HK-2 (cell line): ENCODE measurements around the gene CABLES2.

Experiments
- DNase-seq: peaks from one replicate; pipeline ENCODE4 v3.0.0-alpha.2; 2018; ENCODE audit not compliant: unreplicated experiment

Gene CABLES2

GRCh38 chr20:62407221-62407992, at the start of gene CABLES2:
Gene CABLES2, minus strand, starts transcription at chr20:62407285. Its CDS starts 9 bp downstream, at chr20:62407276.
- peak; percentile 97 for DNase-seq

GRCh38 chr20:62455929-62456328, 48.8 kb upstream of the CABLES2 start:
- DNase-seq = no peak

- DNase-seq = no peak
Measured at GRCh38 chr20:62454904-62455636, 48.0 kb upstream of the CABLES2 start.

GRCh38 chr20:62453186-62453808, 46.2 kb upstream of the CABLES2 start:
- DNase-seq = no peak

GRCh38 chr20:62452475-62453095, 45.5 kb upstream of the CABLES2 start:
- no peak for DNase-seq

GRCh38 chr20:62451970-62452369, 44.9 kb upstream of the CABLES2 start:
- DNase-seq = no peak

- DNase-seq = no peak
Measured at GRCh38 chr20:62451156-62451767, 44.2 kb upstream of the CABLES2 start.

GRCh38 chr20:62449951-62450691, 43.0 kb upstream of the CABLES2 start:
- no peak for DNase-seq

GRCh38 chr20:62448788-62449187, 41.7 kb upstream of the CABLES2 start:
- no peak for DNase-seq

- no peak for DNase-seq
Measured at GRCh38 chr20:62448038-62448437, 41.0 kb upstream of the CABLES2 start.

GRCh38 chr20:62446888-62447869, 40.1 kb upstream of the CABLES2 start:
- DNase-seq = no peak

- DNase-seq = no peak
Measured at GRCh38 chr20:62446481-62446880, 39.4 kb upstream of the CABLES2 start.

GRCh38 chr20:62445553-62446340, 38.7 kb upstream of the CABLES2 start:
- no peak for DNase-seq

- no peak for DNase-seq
Measured at GRCh38 chr20:62444286-62444685, 37.2 kb upstream of the CABLES2 start.

GRCh38 chr20:62441987-62442539, 35.0 kb upstream of the CABLES2 start:
- DNase-seq = no peak

GRCh38 chr20:62439218-62439617, 32.1 kb upstream of the CABLES2 start:
- DNase-seq = no peak

GRCh38 chr20:62437927-62438326, 30.8 kb upstream of the CABLES2 start:
- DNase-seq = no peak

- DNase-seq = no peak
Measured at GRCh38 chr20:62437496-62437895, 30.4 kb upstream of the CABLES2 start.

- no peak for DNase-seq
Measured at GRCh38 chr20:62436692-62437091, 29.6 kb upstream of the CABLES2 start.
